ENCODE results near the gene KCNK1. TPM values are rescaled to one million over a fixed set of nuclear protein-coding genes. Genes with fewer than 3 reads are reported as not detected.
"Not testable (repeated sequence)": the region's sequence is repeated elsewhere in the genome, so short reads cannot be mapped to it uniquely, and the experiment has no call there.

Gene KCNK1
- polyA plus RNA-seq, 1 donor (not counting 4 experiments of a cell fraction or from before 2014, with no cell fraction given) = 17.5 TPM

DNA sequence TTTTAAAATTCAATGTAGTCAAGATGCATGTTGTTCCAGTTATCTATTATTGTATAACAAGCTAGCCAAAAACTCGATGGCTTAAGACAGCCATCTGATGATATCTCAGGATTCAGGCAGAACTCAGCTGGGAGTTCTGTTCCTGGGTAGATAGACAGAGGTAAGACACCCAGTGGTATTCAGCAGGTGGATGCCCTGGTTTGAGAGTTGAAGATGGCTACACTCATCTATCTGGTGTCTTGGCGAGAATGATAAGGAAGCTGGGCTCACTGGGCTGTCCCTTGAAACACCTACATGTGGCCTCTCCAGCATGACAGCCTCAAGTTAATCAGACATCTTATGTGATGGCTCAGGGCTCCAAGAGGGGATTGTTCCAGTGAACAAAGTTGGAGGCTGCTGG, 3.3 kb upstream of the KCNK1 start:
- Histone ChIP-seq H3K27ac (ENCODE audit: control insufficient read depth, insufficient read depth, low read length) (no peak overlapping the region), H3K27me3 (ENCODE audit: control insufficient read depth, extremely low read depth, insufficient read depth, low read length) (no peaks in the 10 kb centered on the region), H3K9ac (ENCODE audit: control insufficient read depth, extremely low read depth, insufficient read depth, low read length) (no peak overlapping the region), H3K4me2 (ENCODE audit: control insufficient read depth, extremely low read depth, insufficient read depth, low read depth, low read length) (no peak overlapping the region), H3K4me1 (ENCODE audit: control insufficient read depth, extremely low read depth, insufficient read depth, low read length) (peaks cover 16% of the 10 kb centered on the region), H4K20me1 (ENCODE audit: control insufficient read depth, extremely low read depth, insufficient read depth, low read length) (no peaks in the 10 kb centered on the region), H3K79me2 (ENCODE audit: control insufficient read depth, insufficient read depth, low read length) (peaks cover 11% of the 10 kb centered on the region), H3K9me1 (ENCODE audit: control insufficient read depth, extremely low read depth, insufficient read depth, low read length) (no peaks in the 10 kb centered on the region), H3K9me3 (ENCODE audit: control insufficient read depth, low read depth, low read length) (no peaks in the 10 kb centered on the region), H3K4me3 (ENCODE audit: control insufficient read depth in 2 of 3, extremely low read depth in 1 of 3, insufficient read depth in 2 of 3, low read depth in 1 of 3, low read length in 3 of 3) (no peak overlapping the region), H2AFZ (ENCODE audit: control insufficient read depth, low read length) (no peak overlapping the region), H3K36me3 (ENCODE audit: control insufficient read depth in 2 of 2, extremely low read depth in 1 of 2, insufficient read depth in 2 of 2, low read length in 2 of 2) (no peaks in the 10 kb centered on the region)
- DNase-seq (ENCODE audit: low read depth, low spot score) (no peak), FAIRE-seq (no peak)
- dilution Hi-C loops (cut with MboI; ENCODE audit: extremely low pct_ligation_motif_present, low sequenced_read_pairs) = no loop called here
- TF ChIP-seq CTCF (optimal IDR thresholded peaks at IDR 0.05 in 1 of 3, IDR thresholded peaks at IDR 0.05 in 1 of 3, conservative IDR thresholded peaks at IDR 0.05 in 1 of 3; ENCODE audit: extremely low read depth in 1 of 3, insufficient read depth in 2 of 3, low read length in 3 of 3) (no peak), EZH2 (IDR thresholded peaks at IDR 0.05; ENCODE audit: low read length) (no peak)

GRCh38 chr1:233611363-233611762, 2.5 kb upstream of the KCNK1 start:
- not testable (repeated sequence) for H3K9me3 ChIP-seq (ENCODE audit: control insufficient read depth, low read depth, low read length)

GRCh38 chr1:233614173-233614742, 352 bp downstream of the KCNK1 start:
- TF ChIP-seq EZH2 (IDR thresholded peaks at IDR 0.05; ENCODE audit: low read length) (no peak), CTCF (optimal IDR thresholded peaks at IDR 0.05 in 1 of 3, IDR thresholded peaks at IDR 0.05 in 1 of 3, conservative IDR thresholded peaks at IDR 0.05 in 1 of 3; ENCODE audit: extremely low read depth in 1 of 3, insufficient read depth in 2 of 3, low read length in 3 of 3) (no peak)
- Histone ChIP-seq H3K9me3 (ENCODE audit: control insufficient read depth, low read depth, low read length) (no peaks in the 10 kb centered on the region), H3K4me3 (ENCODE audit: control insufficient read depth in 2 of 3, extremely low read depth in 1 of 3, insufficient read depth in 2 of 3, low read depth in 1 of 3, low read length in 3 of 3) (peak overlapping the region; percentile 78 to 98 (median 91)), H3K36me3 (ENCODE audit: control insufficient read depth in 2 of 2, extremely low read depth in 1 of 2, insufficient read depth in 2 of 2, low read length in 2 of 2) (peaks cover 5 to 11% of the 10 kb centered on the region in 2 experiments), H3K9ac (ENCODE audit: control insufficient read depth, extremely low read depth, insufficient read depth, low read length) (peak overlapping the region; percentile 95), H3K9me1 (ENCODE audit: control insufficient read depth, extremely low read depth, insufficient read depth, low read length) (peaks cover 2% of the 10 kb centered on the region), H3K4me1 (ENCODE audit: control insufficient read depth, extremely low read depth, insufficient read depth, low read length) (peaks cover 11% of the 10 kb centered on the region), H3K4me2 (ENCODE audit: control insufficient read depth, extremely low read depth, insufficient read depth, low read depth, low read length) (peak overlapping the region; percentile 98), H3K27ac (ENCODE audit: control insufficient read depth, insufficient read depth, low read length) (peak overlapping the region; percentile 98), H2AFZ (ENCODE audit: control insufficient read depth, low read length) (peak overlapping the region; percentile 95), H3K79me2 (ENCODE audit: control insufficient read depth, insufficient read depth, low read length) (peaks cover 42% of the 10 kb centered on the region), H4K20me1 (ENCODE audit: control insufficient read depth, extremely low read depth, insufficient read depth, low read length) (no peaks in the 10 kb centered on the region), H3K27me3 (ENCODE audit: control insufficient read depth, extremely low read depth, insufficient read depth, low read length) (no peaks in the 10 kb centered on the region)
- FAIRE-seq (no peak), DNase-seq (ENCODE audit: low read depth, low spot score) (no peak)
- dilution Hi-C loops (cut with MboI; ENCODE audit: extremely low pct_ligation_motif_present, low sequenced_read_pairs) = no loop called here

More at GRCh38 chr1:233611363-233611762, 2.5 kb upstream of the KCNK1 start:
- H3K9ac ChIP-seq (ENCODE audit: control insufficient read depth, extremely low read depth, insufficient read depth, low read length); FAIRE-seq; H3K4me3 ChIP-seq (ENCODE audit: control insufficient read depth in 2 of 3, extremely low read depth in 1 of 3, insufficient read depth in 2 of 3, low read depth in 1 of 3, low read length in 3 of 3); H2AFZ ChIP-seq (ENCODE audit: control insufficient read depth, low read length); H3K36me3 ChIP-seq (ENCODE audit: control insufficient read depth in 2 of 2, extremely low read depth in 1 of 2, insufficient read depth in 2 of 2, low read length in 2 of 2); H3K9me1 ChIP-seq (ENCODE audit: control insufficient read depth, extremely low read depth, insufficient read depth, low read length); H3K4me2 ChIP-seq (ENCODE audit: control insufficient read depth, extremely low read depth, insufficient read depth, low read depth, low read length); DNase-seq (ENCODE audit: low read depth, low spot score); H4K20me1 ChIP-seq (ENCODE audit: control insufficient read depth, extremely low read depth, insufficient read depth, low read length); H3K27ac ChIP-seq (ENCODE audit: control insufficient read depth, insufficient read depth, low read length); dilution Hi-C loops (cut with MboI; ENCODE audit: extremely low pct_ligation_motif_present, low sequenced_read_pairs); H3K27me3 ChIP-seq (ENCODE audit: control insufficient read depth, extremely low read depth, insufficient read depth, low read length): not testable (repeated sequence)
- H3K4me1 ChIP-seq (ENCODE audit: control insufficient read depth, extremely low read depth, insufficient read depth, low read length) = peaks cover 23% of the 10 kb centered on the region
- peaks cover 19% of the 10 kb centered on the region for H3K79me2 ChIP-seq (ENCODE audit: control insufficient read depth, insufficient read depth, low read length)
